ENCODE measurements around the gene DGKG.

DNA sequence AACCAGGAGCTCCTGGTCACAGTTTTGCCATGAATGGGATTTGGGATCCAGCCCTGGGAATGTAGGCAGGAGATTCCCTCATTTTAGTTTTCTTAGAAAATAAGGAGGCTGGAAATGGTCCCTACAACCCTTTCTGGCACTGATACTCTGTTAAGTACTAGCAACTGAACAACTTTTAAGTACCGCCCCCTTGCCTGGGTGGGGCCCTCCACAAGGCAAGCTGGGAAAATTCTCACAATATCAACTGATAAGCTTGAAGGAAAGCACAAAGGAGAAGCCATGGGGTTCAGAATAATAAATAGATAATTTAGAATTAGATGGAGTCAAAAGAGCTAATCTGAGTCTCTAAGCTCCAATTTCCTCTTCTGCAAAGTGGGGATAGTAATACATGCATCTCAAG lies 4.2 kb upstream of the DGKG start:
- TF ChIP-seq POLR2A (IDR thresholded peaks at IDR 0.05; ENCODE audit: low read depth, low read length) (no peak), TAF1 (IDR thresholded peaks at IDR 0.05; ENCODE audit: low read depth, low read length) (no peak), POLR2AphosphoS5 (IDR thresholded peaks at IDR 0.05; ENCODE audit: low read depth, low read length) (no peak), POU2F2 (IDR thresholded peaks at IDR 0.05; ENCODE audit: low read depth, low read length) (no peak), PAX5 (IDR thresholded peaks at IDR 0.05; ENCODE audit: insufficient read depth, low read length, severe bottlenecking) (no peak)
